Thyroid gland (tissue), 4 donors: ENCODE results near the gene PCNT. TPM values are rescaled to one million over a fixed set of nuclear protein-coding genes. Genes with fewer than 3 reads are reported as not detected.

ENCODE experiments used
- DNase-seq, 2 donors: peaks; one replicate each; pipeline ENCODE4 v3.0.0-alpha.2; 2019
- H3K27ac ChIP-seq, 3 donors: fragments of 200-600 bp; sonication (generic); 1 replicate in 2 of 3; 2 replicates in 1 of 3; pipeline ENCODE4 v1.5.1; 2016 to 2019; ENCODE audit warnings: mild to moderate bottlenecking in 1 of 3, moderate library complexity in 1 of 3
- H3K27me3 ChIP-seq: fragments of 200-600 bp; sonication (generic); one replicate; pipeline ENCODE4 v1.5.1; 2019
- H3K36me3 ChIP-seq, 2 donors: fragments of 200-600 bp; sonication (generic); one replicate each; pipeline ENCODE4 v1.5.1; 2016 to 2019
- H3K4me1 ChIP-seq, 2 donors: fragments of 200-600 bp; sonication (generic); one replicate each; pipeline ENCODE4 v1.5.1; 2017 to 2019
- H3K4me3 ChIP-seq, 3 donors: fragments of 200-600 bp; sonication (generic); replicated peaks in 1 of 3; 1 replicate in 2 of 3; 2 replicates in 1 of 3; pipeline ENCODE4 v1.5.1; 2016; ENCODE audit warnings: mild to moderate bottlenecking in 1 of 3
- H3K9me3 ChIP-seq: fragments of 200-600 bp; sonication (generic); one replicate; pipeline ENCODE4 v1.5.1; 2017
- POLR2A ChIP-seq, 2 donors: fragments of 450-650 bp; IDR thresholded peaks; one replicate each; pipeline ENCODE4 v1.6.1; 2017; ENCODE audit warnings: antibody characterized with exemption in 2 of 2, mild to moderate bottlenecking in 2 of 2, moderate library complexity in 1 of 2
- WGBS, 2 donors: methylation state at CpG; one replicate each; pipeline ENCODE4 v1.1.5; 2017; 5-methylcytosine and 5-hydroxymethylcytosine counted together
- intact Hi-C: fragments of 100-400 bp; cut with DNase I; formaldehyde crosslinking; loops from one replicate; pipeline ENCODE4 v1.15.1; 2023
- total RNA-seq, 4 donors: library from RNA; depleted of rRNA; stranded (reverse); fragments of >200 nt; gene quantifications; one replicate each; pipeline ENCODE4 v1.2.3, GENCODE V29; 2016
- TF ChIP-seq, protein P1 (sequence below), 6 experiments: fragments of 200-600 bp in 3 of 6; fragments of 450-650 bp in 3 of 6; sonication (generic) in 3 of 6; IDR thresholded peaks; one replicate each; pipeline ENCODE4 v1.5.1; 2016 to 2019; ENCODE audit warnings: antibody characterized with exemption in 6 of 6, mild to moderate bottlenecking in 2 of 6, inconsistent platforms in 1 of 6, moderate library complexity in 1 of 6

PCNT gene
- total RNA-seq, 4 donors from 2014 or later, result 23.9 to 36.6 (median 33.2) TPM

- DNase-seq, result no peak
- intact Hi-C loops, result no loop called here
- peaks cover 0 to 26% of the 10 kb centered on the region in 2 donors for H3K36me3 ChIP-seq
- H3K27ac ChIP-seq, result no peak overlapping the region
- TF ChIP-seq, protein P1, sequence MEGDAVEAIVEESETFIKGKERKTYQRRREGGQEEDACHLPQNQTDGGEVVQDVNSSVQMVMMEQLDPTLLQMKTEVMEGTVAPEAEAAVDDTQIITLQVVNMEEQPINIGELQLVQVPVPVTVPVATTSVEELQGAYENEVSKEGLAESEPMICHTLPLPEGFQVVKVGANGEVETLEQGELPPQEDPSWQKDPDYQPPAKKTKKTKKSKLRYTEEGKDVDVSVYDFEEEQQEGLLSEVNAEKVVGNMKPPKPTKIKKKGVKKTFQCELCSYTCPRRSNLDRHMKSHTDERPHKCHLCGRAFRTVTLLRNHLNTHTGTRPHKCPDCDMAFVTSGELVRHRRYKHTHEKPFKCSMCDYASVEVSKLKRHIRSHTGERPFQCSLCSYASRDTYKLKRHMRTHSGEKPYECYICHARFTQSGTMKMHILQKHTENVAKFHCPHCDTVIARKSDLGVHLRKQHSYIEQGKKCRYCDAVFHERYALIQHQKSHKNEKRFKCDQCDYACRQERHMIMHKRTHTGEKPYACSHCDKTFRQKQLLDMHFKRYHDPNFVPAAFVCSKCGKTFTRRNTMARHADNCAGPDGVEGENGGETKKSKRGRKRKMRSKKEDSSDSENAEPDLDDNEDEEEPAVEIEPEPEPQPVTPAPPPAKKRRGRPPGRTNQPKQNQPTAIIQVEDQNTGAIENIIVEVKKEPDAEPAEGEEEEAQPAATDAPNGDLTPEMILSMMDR (IDR thresholded peaks at IDR 0.05), result no peak
- TF ChIP-seq POLR2A (IDR thresholded peaks at IDR 0.05), result no peak
- no peak overlapping the region for H3K4me3 ChIP-seq
- 91 to 93% methylated on average over 25 of the region's 25 CpGs for WGBS, 2 donors
- no peaks in the 10 kb centered on the region for H3K4me1 ChIP-seq
- H3K27me3 ChIP-seq, result no peaks in the 10 kb centered on the region
- no peaks in the 10 kb centered on the region for H3K9me3 ChIP-seq
These were observed 94.5 kb downstream of the PCNT start for GRCh38 chr21:46418265-46418946.

DNA sequence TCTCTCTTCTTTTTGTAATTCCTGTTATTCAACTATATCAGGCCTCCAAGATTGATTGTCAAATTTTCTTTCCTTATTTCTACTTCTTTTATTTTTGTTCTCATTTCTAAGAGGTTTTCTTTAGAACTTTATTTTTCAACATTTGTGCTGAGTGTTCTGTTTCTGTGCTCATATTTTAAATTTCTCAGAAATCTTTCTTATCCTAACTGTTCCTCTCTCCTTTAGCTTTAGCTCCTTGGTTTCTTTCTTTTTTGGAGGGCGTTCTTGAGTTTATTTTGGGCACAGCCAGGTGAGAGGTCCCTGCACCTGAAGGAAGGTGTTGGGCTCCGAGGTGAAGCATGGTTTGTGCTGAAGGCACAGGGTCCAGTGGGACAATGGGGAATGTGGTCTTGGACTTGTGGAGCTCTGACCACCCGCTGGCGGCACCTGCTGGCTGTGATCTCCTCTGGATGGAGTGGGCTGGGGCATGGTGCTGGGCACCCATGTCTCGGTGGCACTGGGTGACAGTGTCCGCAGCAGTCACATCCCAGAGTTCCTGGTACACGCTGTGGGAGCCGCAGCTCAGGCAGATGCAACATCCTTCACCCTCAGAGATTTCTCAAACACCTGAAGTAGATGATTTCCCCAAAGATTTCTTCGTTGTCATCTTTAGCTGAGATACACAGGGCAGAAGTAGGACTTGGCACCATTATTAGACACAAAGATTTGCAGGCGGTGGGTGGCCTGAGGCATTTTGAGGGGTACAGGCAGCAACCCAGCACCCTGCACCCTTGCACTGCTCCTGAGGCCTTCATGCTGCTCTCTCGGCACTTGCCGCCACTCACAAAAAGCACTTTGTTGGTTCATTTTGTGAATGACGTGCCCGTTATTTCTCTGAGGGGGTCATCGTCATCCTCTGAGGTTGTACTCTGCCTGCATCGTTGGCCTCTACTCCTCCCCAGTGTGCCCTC is 96.6 kb downstream of the PCNT start:
- WGBS, 2 donors, result 93 to 94% methylated on average over 14 to 16 of the region's 16 CpGs
- DNase-seq, result no peak
- intact Hi-C loops, result no loop called here
- TF ChIP-seq, protein P1 (IDR thresholded peaks at IDR 0.05), result no peak
- TF ChIP-seq POLR2A (IDR thresholded peaks at IDR 0.05), result no peak
- Histone ChIP-seq H3K27ac (no peak overlapping the region), H3K36me3 (peaks cover 0 to 26% of the 10 kb centered on the region in 2 donors), H3K9me3 (no peaks in the 10 kb centered on the region), H3K27me3 (no peaks in the 10 kb centered on the region), H3K4me1 (no peaks in the 10 kb centered on the region), H3K4me3 (no peak overlapping the region)

- no peak for TF ChIP-seq POLR2A (IDR thresholded peaks at IDR 0.05)
- TF ChIP-seq, protein P1 (IDR thresholded peaks at IDR 0.05), result no peak
- H3K27ac ChIP-seq, result no peak overlapping the region
- WGBS, 2 donors, result 93 to 94% methylated on average over 22 to 23 of the region's 23 CpGs
- no peaks in the 10 kb centered on the region for H3K27me3 ChIP-seq
- H3K9me3 ChIP-seq, result no peaks in the 10 kb centered on the region
- H3K4me1 ChIP-seq, result no peaks in the 10 kb centered on the region
- H3K4me3 ChIP-seq, result no peak overlapping the region
- DNase-seq, result no peak
- intact Hi-C loops, result no loop called here
- H3K36me3 ChIP-seq, result peaks cover 0 to 23% of the 10 kb centered on the region in 2 donors
These were observed 97.3 kb downstream of the PCNT start for GRCh38 chr21:46421191-46421750.

DNA sequence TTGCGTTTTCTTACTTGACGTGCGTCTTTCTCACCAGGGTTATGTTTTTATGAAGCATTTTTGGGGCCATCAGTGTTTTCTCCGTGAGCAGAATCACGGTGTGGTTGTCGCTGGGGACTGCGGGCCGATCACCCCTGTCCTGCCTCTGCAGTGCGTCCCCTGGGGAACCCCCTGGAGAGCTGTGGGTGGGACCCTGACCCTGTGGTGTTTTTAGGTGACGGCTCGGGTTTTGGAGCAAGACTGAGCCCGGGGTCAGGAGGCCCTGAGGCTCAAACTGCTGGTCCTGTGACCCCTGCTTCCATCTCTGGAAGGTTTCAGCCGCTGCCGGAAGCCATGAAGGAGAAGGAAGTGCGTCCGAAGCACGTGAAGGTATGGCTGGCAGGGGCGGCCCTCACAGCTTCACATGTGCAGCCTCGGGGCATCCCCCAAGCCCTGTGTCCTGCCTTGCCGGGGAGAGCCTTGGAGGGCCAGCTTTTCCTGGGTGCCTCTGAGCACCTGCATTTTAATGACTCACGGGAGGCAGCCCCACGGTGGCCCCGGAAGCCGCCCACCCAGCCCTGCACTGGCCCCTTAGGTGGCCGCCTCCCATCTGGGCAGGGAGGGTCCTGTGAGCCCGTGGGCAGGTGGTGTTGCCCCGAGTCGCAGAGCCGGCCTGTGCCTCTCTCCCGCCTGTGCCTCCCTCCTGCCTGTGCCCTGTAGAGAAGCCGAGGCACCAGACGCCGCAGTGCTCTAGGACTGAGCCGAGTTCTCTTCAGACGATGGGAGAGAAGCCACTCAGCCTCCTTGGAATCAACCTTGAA is 98.0 kb downstream of the PCNT start:
- no peaks in the 10 kb centered on the region for H3K4me1 ChIP-seq
- no peak overlapping the region for H3K27ac ChIP-seq
- DNase-seq, result no peak
- no peak for TF ChIP-seq POLR2A (IDR thresholded peaks at IDR 0.05)
- TF ChIP-seq, protein P1 (IDR thresholded peaks at IDR 0.05), result no peak
- WGBS, 2 donors, result 97% methylated on average over 13 to 35 of the region's 35 CpGs
- no peaks in the 10 kb centered on the region for H3K27me3 ChIP-seq
- peaks cover 0 to 17% of the 10 kb centered on the region in 2 donors for H3K36me3 ChIP-seq
- H3K4me3 ChIP-seq, result no peak overlapping the region
- intact Hi-C loops, result no loop called here
- H3K9me3 ChIP-seq, result no peaks in the 10 kb centered on the region
